ENCODE data around the gene UNC5C. TPM values are rescaled to one million over a fixed set of nuclear protein-coding genes. Genes with fewer than 3 reads are reported as not detected.

UNC5C gene
- total RNA-seq, 1 experiment from 2014 or later, result 1.0 TPM

DNA sequence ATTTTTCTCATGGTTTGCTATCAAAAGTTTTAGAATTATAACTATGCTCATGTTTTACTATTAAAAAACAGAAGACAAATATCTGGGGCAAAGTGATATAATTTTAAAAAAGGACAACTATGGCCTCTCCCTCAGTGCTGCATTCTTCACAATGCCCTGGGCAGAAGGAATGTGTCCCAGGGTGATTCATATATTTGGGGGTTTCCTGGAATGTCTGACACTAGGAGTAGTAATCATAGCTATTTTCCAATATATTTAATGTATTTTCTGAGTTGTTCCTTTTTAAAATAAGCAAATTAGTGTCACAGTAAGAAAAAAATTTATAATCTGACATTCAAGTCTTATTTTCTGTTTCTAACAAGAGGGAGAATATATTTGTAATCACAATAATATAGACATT lies 281.7 kb downstream of the UNC5C start:
- Mint-ChIP-seq H3K4me3 (no peak overlapping the region), H3K27ac (no peak overlapping the region), H3K9me3 (no peaks in the 10 kb centered on the region), H3K27me3 (ENCODE audit: low read depth) (no peaks in the 10 kb centered on the region; the same call in 1 of the 2 replicates), H3K36me3 (no peaks in the 10 kb centered on the region), H3K4me1 (peaks cover 4% of the 10 kb centered on the region; the same call in 1 of the 2 replicates)
- DNase-seq (ENCODE audit: low spot score) (no peak), ATAC-seq (no peak)
- no peak for TF ChIP-seq GABPB1 (CRISPR knock-in tag; IDR thresholded peaks at IDR 0.05)
- TF ChIP-seq, protein P1, sequence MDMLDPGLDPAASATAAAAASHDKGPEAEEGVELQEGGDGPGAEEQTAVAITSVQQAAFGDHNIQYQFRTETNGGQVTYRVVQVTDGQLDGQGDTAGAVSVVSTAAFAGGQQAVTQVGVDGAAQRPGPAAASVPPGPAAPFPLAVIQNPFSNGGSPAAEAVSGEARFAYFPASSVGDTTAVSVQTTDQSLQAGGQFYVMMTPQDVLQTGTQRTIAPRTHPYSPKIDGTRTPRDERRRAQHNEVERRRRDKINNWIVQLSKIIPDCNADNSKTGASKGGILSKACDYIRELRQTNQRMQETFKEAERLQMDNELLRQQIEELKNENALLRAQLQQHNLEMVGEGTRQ (CRISPR knock-in tag; IDR thresholded peaks at IDR 0.05), result no peak
- TF ChIP-seq, protein P2, sequence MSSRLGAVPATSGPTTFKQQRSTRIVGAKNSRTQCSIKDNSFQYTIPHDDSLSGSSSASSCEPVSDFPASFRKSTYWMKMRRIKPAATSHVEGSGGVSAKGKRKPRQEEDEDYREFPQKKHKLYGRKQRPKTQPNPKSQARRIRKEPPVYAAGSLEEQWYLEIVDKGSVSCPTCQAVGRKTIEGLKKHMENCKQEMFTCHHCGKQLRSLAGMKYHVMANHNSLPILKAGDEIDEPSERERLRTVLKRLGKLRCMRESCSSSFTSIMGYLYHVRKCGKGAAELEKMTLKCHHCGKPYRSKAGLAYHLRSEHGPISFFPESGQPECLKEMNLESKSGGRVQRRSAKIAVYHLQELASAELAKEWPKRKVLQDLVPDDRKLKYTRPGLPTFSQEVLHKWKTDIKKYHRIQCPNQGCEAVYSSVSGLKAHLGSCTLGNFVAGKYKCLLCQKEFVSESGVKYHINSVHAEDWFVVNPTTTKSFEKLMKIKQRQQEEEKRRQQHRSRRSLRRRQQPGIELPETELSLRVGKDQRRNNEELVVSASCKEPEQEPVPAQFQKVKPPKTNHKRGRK (CRISPR knock-in tag; IDR thresholded peaks at IDR 0.05; ENCODE audit: borderline replicate concordance), result no peak
- no peak for TF ChIP-seq NFE2L1 (CRISPR knock-in tag; IDR thresholded peaks at IDR 0.05)
- TF ChIP-seq, protein P3, sequence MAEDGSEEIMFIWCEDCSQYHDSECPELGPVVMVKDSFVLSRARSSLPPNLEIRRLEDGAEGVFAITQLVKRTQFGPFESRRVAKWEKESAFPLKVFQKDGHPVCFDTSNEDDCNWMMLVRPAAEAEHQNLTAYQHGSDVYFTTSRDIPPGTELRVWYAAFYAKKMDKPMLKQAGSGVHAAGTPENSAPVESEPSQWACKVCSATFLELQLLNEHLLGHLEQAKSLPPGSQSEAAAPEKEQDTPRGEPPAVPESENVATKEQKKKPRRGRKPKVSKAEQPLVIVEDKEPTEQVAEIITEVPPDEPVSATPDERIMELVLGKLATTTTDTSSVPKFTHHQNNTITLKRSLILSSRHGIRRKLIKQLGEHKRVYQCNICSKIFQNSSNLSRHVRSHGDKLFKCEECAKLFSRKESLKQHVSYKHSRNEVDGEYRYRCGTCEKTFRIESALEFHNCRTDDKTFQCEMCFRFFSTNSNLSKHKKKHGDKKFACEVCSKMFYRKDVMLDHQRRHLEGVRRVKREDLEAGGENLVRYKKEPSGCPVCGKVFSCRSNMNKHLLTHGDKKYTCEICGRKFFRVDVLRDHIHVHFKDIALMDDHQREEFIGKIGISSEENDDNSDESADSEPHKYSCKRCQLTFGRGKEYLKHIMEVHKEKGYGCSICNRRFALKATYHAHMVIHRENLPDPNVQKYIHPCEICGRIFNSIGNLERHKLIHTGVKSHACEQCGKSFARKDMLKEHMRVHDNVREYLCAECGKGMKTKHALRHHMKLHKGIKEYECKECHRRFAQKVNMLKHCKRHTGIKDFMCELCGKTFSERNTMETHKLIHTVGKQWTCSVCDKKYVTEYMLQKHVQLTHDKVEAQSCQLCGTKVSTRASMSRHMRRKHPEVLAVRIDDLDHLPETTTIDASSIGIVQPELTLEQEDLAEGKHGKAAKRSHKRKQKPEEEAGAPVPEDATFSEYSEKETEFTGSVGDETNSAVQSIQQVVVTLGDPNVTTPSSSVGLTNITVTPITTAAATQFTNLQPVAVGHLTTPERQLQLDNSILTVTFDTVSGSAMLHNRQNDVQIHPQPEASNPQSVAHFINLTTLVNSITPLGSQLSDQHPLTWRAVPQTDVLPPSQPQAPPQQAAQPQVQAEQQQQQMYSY (CRISPR knock-in tag; IDR thresholded peaks at IDR 0.05), result no peak
- no peak for TF ChIP-seq CREM (CRISPR knock-in tag; IDR thresholded peaks at IDR 0.05)
- no peak for TF ChIP-seq JAZF1 (CRISPR knock-in tag; IDR thresholded peaks at IDR 0.05)
- TF ChIP-seq, protein P4, sequence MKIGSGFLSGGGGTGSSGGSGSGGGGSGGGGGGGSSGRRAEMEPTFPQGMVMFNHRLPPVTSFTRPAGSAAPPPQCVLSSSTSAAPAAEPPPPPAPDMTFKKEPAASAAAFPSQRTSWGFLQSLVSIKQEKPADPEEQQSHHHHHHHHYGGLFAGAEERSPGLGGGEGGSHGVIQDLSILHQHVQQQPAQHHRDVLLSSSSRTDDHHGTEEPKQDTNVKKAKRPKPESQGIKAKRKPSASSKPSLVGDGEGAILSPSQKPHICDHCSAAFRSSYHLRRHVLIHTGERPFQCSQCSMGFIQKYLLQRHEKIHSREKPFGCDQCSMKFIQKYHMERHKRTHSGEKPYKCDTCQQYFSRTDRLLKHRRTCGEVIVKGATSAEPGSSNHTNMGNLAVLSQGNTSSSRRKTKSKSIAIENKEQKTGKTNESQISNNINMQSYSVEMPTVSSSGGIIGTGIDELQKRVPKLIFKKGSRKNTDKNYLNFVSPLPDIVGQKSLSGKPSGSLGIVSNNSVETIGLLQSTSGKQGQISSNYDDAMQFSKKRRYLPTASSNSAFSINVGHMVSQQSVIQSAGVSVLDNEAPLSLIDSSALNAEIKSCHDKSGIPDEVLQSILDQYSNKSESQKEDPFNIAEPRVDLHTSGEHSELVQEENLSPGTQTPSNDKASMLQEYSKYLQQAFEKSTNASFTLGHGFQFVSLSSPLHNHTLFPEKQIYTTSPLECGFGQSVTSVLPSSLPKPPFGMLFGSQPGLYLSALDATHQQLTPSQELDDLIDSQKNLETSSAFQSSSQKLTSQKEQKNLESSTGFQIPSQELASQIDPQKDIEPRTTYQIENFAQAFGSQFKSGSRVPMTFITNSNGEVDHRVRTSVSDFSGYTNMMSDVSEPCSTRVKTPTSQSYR (CRISPR knock-in tag; IDR thresholded peaks at IDR 0.05), result no peak
- ChIA-PET POLR2A (interaction anchor here (0.6 kb wide), 1 partner anchor 20 kb away, joined by 3 read pairs; no protein-coding TSS in a partner anchor), CTCF (no interaction called here)

DNA sequence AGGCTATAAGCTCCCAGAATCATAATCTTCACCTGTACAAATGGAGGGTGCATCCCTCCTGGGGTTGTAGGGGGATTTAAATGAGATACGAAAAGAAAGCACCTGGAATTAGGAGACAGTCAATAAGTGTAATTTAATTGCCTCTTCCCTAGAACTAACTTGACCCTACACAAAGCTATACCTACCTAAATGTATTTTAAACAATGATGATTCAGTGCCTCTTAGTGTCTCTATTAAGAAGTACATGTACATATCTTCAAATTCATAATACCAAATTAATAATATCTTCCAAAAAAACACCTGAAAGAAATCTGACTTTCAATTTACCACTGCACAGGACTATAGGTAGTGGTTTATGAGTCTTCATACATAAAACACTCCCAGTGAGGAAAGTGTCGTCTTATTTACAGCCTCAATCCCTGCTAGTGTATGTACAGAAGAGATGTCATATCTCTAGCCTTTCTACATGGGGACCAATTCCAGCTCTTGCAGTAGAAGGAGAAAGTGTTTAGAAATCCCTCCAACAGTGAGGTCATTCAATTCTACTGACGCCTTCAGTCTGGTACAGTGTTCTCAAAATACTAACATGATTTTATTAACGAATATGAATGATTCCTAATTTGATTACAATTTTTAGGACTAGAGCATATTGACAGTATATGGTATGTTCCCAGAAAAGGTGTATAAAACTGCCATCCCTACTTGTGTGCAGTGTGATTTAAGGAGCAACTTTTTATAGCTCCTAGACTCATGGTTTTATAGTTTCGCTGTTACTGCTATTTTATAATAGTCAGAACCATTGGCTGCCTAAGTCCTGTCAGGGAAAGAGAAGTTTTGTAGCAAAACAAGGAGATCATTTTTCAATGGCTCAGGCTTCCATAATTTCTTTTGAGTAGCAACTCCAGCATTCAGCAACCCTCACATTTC lies 282.7 kb downstream of the UNC5C start:
- CTCF ChIA-PET, result no interaction called here
- TF ChIP-seq, protein P5, sequence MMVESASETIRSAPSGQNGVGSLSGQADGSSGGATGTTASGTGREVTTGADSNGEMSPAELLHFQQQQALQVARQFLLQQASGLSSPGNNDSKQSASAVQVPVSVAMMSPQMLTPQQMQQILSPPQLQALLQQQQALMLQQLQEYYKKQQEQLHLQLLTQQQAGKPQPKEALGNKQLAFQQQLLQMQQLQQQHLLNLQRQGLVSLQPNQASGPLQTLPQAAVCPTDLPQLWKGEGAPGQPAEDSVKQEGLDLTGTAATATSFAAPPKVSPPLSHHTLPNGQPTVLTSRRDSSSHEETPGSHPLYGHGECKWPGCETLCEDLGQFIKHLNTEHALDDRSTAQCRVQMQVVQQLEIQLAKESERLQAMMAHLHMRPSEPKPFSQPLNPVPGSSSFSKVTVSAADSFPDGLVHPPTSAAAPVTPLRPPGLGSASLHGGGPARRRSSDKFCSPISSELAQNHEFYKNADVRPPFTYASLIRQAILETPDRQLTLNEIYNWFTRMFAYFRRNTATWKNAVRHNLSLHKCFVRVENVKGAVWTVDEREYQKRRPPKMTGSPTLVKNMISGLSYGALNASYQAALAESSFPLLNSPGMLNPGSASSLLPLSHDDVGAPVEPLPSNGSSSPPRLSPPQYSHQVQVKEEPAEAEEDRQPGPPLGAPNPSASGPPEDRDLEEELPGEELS (CRISPR knock-in tag; IDR thresholded peaks at IDR 0.05), result no peak
- no peak for TF ChIP-seq ATF1 (CRISPR knock-in tag; IDR thresholded peaks at IDR 0.05)
- TF ChIP-seq SP1 (CRISPR knock-in tag; conservative IDR thresholded peaks at IDR 0.05), result no peak
- no peak for TF ChIP-seq NR1H2 (CRISPR knock-in tag; IDR thresholded peaks at IDR 0.05)
- TF ChIP-seq PRRX2 (CRISPR knock-in tag; IDR thresholded peaks at IDR 0.05), result no peak
- TF ChIP-seq, protein P6, sequence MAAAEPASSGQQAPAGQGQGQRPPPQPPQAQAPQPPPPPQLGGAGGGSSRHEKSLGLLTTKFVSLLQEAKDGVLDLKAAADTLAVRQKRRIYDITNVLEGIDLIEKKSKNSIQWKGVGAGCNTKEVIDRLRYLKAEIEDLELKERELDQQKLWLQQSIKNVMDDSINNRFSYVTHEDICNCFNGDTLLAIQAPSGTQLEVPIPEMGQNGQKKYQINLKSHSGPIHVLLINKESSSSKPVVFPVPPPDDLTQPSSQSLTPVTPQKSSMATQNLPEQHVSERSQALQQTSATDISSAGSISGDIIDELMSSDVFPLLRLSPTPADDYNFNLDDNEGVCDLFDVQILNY (CRISPR knock-in tag; IDR thresholded peaks at IDR 0.05), result no peak
- TF ChIP-seq ZNF138 (CRISPR knock-in tag; conservative IDR thresholded peaks at IDR 0.05), result no peak
- no peak for TF ChIP-seq NFATC4 (CRISPR knock-in tag; IDR thresholded peaks at IDR 0.05)
- no peak for TF ChIP-seq ZBTB21 (CRISPR knock-in tag; IDR thresholded peaks at IDR 0.05; ENCODE audit: borderline replicate concordance)
- TF ChIP-seq EMX1 (CRISPR knock-in tag; IDR thresholded peaks at IDR 0.05), result no peak
- TF ChIP-seq, protein P7, sequence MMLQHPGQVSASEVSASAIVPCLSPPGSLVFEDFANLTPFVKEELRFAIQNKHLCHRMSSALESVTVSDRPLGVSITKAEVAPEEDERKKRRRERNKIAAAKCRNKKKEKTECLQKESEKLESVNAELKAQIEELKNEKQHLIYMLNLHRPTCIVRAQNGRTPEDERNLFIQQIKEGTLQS (CRISPR knock-in tag; conservative IDR thresholded peaks at IDR 0.05), result no peak
- TF ChIP-seq OVOL2 (CRISPR knock-in tag; IDR thresholded peaks at IDR 0.05; ENCODE audit: borderline replicate concordance), result no peak
- no peak for TF ChIP-seq ZNF219 (CRISPR knock-in tag; IDR thresholded peaks at IDR 0.05; ENCODE audit: borderline replicate concordance)
- TF ChIP-seq FOXP1 (CRISPR knock-in tag; IDR thresholded peaks at IDR 0.05; ENCODE audit: borderline replicate concordance), result no peak
- TF ChIP-seq CREM (CRISPR knock-in tag; IDR thresholded peaks at IDR 0.05), result no peak

More for the DNA sequence above, 282.7 kb downstream of the UNC5C start:
- no peak overlapping the region for H3K27ac Mint-ChIP-seq
- H3K4me3 Mint-ChIP-seq, result no peak overlapping the region
- no peak for ATAC-seq
- H3K27me3 Mint-ChIP-seq (ENCODE audit: low read depth), result no peaks in the 10 kb centered on the region; the same call in 1 of the 2 replicates
- H3K4me1 Mint-ChIP-seq, result peaks cover 4% of the 10 kb centered on the region; the same call in 1 of the 2 replicates
- H3K36me3 Mint-ChIP-seq, result no peaks in the 10 kb centered on the region
- no peak for DNase-seq (ENCODE audit: low spot score)
- POLR2A ChIA-PET, result no interaction called here
- no peaks in the 10 kb centered on the region for H3K9me3 Mint-ChIP-seq
